Brain microvascular endothelial cell (primary cell): Measurements from ENCODE around the gene BCCIP.

Experiments used
- DNase-seq: peaks from one replicate; pipeline ENCODE4 v3.0.0-alpha.2; 2020
- H3K27ac ChIP-seq: fragments of 250-450 bp; sonication (Bioruptor Pico); 2 replicates; pipeline ENCODE4 v1.5.1; 2020; ENCODE audit warnings: mild to moderate bottlenecking, moderate library complexity
- H3K27me3 ChIP-seq: fragments of 250-450 bp; sonication (Bioruptor Pico); replicated peaks from 2 replicates; pipeline ENCODE4 v1.5.1; 2020; ENCODE audit warnings: mild to moderate bottlenecking
- H3K36me3 ChIP-seq: fragments of 250-450 bp; sonication (Bioruptor Pico); replicated peaks from 2 replicates; pipeline ENCODE4 v1.5.1; 2020; ENCODE audit warnings: mild to moderate bottlenecking
- H3K4me3 ChIP-seq: 2 replicates; pipeline ENCODE4 v1.5.1; 2011; ENCODE audit warnings: low read depth, mild to moderate bottlenecking, control low read depth, low read length, moderate library complexity
- in situ Hi-C: cut with HindIII; loops from 2 replicates; pipeline ENCODE4 v1.10.0; 2017; ENCODE audit warnings: low sequenced_read_pairs, low pct_ligation_motif_present
- TF ChIP-seq, protein P1 (sequence below): IDR thresholded peaks from 2 replicates; pipeline ENCODE4 v1.5.1; 2011; ENCODE audit warnings: low read depth, mild to moderate bottlenecking, moderate library complexity, low read length, control low read depth, inconsistent platforms; ENCODE audit errors: missing control alignments

The BCCIP gene

DNA sequence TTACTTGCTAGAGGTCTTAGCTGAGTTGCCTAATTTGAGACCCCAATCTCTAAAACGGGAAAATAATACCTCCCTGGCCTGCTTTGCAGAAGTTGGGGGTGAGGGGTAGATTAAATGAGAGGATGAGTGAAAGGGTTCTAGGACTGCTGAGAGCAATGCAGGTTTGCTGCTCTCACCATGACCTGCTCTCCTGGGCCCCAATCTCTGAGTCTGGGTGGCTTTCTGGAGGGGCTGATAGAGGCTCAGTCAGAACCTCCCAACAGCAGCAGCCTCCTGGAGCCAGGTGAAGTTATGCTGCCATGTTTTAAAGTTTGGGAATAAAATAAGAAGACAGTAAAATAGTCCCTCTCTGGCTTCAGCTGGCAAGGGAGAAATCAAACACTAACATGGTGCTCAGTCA is 7.6 kb upstream of the BCCIP start:
- TF ChIP-seq, protein P1, sequence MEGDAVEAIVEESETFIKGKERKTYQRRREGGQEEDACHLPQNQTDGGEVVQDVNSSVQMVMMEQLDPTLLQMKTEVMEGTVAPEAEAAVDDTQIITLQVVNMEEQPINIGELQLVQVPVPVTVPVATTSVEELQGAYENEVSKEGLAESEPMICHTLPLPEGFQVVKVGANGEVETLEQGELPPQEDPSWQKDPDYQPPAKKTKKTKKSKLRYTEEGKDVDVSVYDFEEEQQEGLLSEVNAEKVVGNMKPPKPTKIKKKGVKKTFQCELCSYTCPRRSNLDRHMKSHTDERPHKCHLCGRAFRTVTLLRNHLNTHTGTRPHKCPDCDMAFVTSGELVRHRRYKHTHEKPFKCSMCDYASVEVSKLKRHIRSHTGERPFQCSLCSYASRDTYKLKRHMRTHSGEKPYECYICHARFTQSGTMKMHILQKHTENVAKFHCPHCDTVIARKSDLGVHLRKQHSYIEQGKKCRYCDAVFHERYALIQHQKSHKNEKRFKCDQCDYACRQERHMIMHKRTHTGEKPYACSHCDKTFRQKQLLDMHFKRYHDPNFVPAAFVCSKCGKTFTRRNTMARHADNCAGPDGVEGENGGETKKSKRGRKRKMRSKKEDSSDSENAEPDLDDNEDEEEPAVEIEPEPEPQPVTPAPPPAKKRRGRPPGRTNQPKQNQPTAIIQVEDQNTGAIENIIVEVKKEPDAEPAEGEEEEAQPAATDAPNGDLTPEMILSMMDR: no peak
- Histone ChIP-seq H3K36me3 (peaks cover 12% of the 10 kb centered on the region), H3K4me3 (no peak overlapping the region), H3K27me3 (no peaks in the 10 kb centered on the region), H3K27ac (no peak overlapping the region)
- DNase-seq: no peak
- in situ Hi-C loops: no loop called here

DNA sequence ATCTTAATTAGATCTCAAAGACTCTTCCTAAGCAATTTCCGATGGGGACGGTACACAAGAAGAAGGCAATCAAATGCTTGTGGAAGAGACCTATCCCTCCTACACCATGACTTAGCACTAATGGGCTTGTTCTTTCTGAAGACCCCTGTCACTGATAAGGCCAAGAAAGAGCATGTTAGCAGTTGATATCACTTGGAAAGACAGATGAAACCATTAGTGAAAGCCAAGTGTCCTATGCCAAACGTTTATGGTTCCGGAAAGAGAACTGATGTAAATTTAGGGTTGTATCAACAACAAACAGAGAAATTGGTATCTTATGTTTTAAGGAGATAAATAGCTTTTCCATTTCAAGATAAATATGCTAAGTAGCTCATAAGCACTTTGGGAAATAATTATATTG is 6.8 kb upstream of the BCCIP start:
- Histone ChIP-seq H3K27ac (no peak overlapping the region), H3K36me3 (peaks cover 10% of the 10 kb centered on the region), H3K27me3 (no peaks in the 10 kb centered on the region), H3K4me3 (no peak overlapping the region)
- TF ChIP-seq, protein P1: no peak
- in situ Hi-C loops: no loop called here
- DNase-seq: no peak

DNA sequence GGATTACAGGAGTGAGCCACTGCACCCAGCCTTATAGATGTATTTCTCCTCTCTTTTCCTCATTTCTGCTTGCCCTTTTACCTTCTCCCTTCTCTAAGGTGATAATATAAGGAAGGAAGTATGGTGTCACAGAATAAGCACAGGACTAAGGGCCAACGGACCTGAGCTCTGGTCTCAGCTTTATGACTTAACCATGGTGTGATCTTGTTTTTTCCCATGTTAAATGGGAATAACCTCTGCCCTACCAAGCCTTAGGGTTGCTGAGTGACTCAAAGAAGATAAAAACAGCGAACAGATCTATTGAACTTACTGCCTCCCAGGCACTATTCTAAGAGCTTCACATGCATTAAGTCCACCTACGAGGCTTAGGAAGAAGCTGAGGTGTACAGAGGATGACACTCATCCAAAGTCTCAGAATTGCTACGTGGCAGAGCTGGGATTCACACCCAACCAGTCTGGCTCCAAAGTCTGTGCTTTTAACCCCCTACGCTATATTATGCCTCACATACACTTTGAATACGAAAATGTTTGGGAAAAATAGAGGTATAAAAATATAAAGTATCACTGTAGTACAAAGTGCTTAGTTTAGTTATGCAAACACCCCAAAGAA is 5.9 kb upstream of the BCCIP start:
- H3K36me3 ChIP-seq: peaks cover 10% of the 10 kb centered on the region
- DNase-seq: no peak
- no peak overlapping the region for H3K4me3 ChIP-seq
- H3K27ac ChIP-seq: no peak overlapping the region
- H3K27me3 ChIP-seq: no peaks in the 10 kb centered on the region
- TF ChIP-seq, protein P1: no peak
- in situ Hi-C loops: no loop called here

DNA sequence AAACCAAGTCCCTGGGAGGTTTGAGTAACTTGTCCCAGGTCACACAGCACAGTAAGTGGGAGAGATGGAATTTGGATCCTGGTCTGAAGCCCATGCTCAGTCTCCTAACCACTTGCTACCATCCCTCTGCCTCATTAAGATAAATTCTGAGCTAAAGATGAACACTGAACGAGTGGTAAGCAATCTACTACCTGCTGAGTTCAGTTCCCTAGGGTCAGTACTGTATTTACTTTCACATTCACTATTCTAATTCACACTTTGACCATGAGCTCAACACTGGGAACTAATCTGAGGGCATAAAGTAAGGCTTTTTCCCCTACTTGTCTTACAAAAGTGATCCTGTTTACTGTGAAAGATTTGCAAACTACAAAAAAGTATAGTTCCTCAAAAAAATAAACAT is 2.6 kb upstream of the BCCIP start:
- no peak overlapping the region for H3K4me3 ChIP-seq
- TF ChIP-seq, protein P1: no peak
- in situ Hi-C loops: no loop called here
- no peak overlapping the region for H3K27ac ChIP-seq
- H3K27me3 ChIP-seq: no peaks in the 10 kb centered on the region
- no peak for DNase-seq
- H3K36me3 ChIP-seq: no peaks in the 10 kb centered on the region

DNA sequence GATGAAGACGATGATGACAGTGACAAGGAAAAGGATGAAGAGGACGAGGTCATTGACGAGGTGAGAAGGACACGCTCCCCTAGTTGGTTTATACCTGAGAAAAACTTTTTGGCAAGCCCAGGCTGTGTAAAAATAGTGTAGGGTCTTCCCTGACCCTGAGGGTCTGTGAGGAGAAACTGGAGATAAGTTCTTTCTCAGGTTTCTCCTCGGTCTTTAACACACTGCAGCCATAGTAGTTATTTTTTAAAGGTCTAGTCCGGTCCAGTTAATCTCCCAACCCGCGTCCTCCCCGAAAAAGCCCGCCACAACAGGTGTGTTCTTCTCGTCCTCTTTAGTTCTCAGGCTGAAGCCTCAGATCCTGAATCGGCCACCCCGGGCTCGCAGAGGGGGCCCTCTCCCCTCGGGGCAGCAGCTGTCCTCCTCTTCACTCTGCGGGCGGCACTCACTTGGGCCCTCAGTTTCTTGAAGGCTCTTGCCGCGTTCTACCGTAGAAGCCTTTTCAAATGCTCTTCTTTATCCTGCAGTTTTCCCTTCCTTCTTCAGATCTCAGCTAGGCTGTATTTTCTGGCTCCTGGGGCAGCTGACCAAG is 411 bp downstream of the BCCIP start:
- in situ Hi-C loops: no loop called here
- H3K27me3 ChIP-seq: no peaks in the 10 kb centered on the region
- peak overlapping the region; percentile 100 for H3K27ac ChIP-seq
- peak overlapping the region; percentile 99 for H3K4me3 ChIP-seq
- H3K36me3 ChIP-seq: peaks cover 16% of the 10 kb centered on the region
- TF ChIP-seq, protein P1: no peak
- no peak for DNase-seq

DNA sequence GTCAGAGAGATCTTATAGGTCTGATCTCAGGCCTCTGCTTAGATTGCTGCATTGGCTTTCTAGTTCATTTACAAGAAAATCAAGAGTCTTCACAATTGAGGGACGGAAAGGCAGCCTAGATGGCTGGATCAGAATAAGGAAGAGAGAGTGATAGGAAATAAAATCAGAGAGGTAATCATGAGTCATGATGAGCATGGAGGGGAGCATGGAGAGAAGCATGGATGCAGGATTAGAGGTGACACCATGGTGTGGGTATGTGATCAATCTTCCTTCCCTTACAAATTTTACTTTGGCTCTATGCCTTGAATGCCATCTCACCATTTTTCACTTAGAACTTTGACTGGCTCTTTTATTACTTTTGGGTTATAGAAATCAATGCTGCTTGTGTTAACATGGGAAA is 1.4 kb downstream of the BCCIP start:
- no peak for DNase-seq
- Histone ChIP-seq H3K27ac (no peak overlapping the region), H3K4me3 (peak overlapping the region; percentile 99), H3K27me3 (no peaks in the 10 kb centered on the region), H3K36me3 (peaks cover 26% of the 10 kb centered on the region)
- in situ Hi-C loops: no loop called here
- TF ChIP-seq, protein P1: no peak
